Mesothelial cell of epicardium (in vitro differentiated cells): ENCODE measurements around the gene KCNJ6. TPM values are rescaled to one million over a fixed set of nuclear protein-coding genes. Genes with fewer than 3 reads are reported as not detected.

Experiments
- DNase-seq, 2 experiments: peaks; one replicate each; pipeline ENCODE4 v3.0.0; 2021; ENCODE audit warnings: low spot score in 2 of 2; ENCODE audit not compliant: unreplicated experiment in 2 of 2
- H3K27ac Mint-ChIP-seq: 2 replicates; pipeline ENCODE4 v1.8.0; 2021; ENCODE audit warnings: mixed read lengths
- H3K27me3 Mint-ChIP-seq: 2 replicates; pipeline ENCODE4 v1.8.0; 2021; ENCODE audit warnings: low read depth, mixed read lengths
- H3K36me3 Mint-ChIP-seq: 2 replicates; pipeline ENCODE4 v1.8.0; 2021; ENCODE audit warnings: mixed read lengths
- H3K4me1 Mint-ChIP-seq: 2 replicates; pipeline ENCODE4 v1.8.0; 2021; ENCODE audit warnings: mixed read lengths
- H3K4me3 Mint-ChIP-seq: 2 replicates; pipeline ENCODE4 v1.8.0; 2021; ENCODE audit warnings: mild to moderate bottlenecking, moderate library complexity, mixed read lengths
- H3K9me3 Mint-ChIP-seq: 2 replicates; pipeline ENCODE4 v1.8.0; 2021; ENCODE audit warnings: mixed read lengths
- total RNA-seq: library from RNA; stranded (reverse); gene quantifications from 3 replicates; pipeline ENCODE4 v1.2.1, GENCODE V29; 2021
- TF ChIP-seq, protein P1 (sequence below): fragments of 200-600 bp; sonication (generic); IDR thresholded peaks from one replicate; pipeline ENCODE4 v1.5.0; 2021; ENCODE audit warnings: antibody characterized with exemption; ENCODE audit not compliant: unreplicated experiment

The KCNJ6 gene
- total RNA-seq, 1 donor from 2014 or later = 0.02 TPM

GRCh38 chr21:37797403-37797802, 118.9 kb downstream of the KCNJ6 start:
- no peak overlapping the region for H3K4me3 Mint-ChIP-seq
- H3K27me3 Mint-ChIP-seq = peaks cover 14% of the 10 kb centered on the region
- H3K4me1 Mint-ChIP-seq = peaks cover 13% of the 10 kb centered on the region
- no peak for DNase-seq
- no peaks in the 10 kb centered on the region for H3K9me3 Mint-ChIP-seq
- TF ChIP-seq, protein P1, sequence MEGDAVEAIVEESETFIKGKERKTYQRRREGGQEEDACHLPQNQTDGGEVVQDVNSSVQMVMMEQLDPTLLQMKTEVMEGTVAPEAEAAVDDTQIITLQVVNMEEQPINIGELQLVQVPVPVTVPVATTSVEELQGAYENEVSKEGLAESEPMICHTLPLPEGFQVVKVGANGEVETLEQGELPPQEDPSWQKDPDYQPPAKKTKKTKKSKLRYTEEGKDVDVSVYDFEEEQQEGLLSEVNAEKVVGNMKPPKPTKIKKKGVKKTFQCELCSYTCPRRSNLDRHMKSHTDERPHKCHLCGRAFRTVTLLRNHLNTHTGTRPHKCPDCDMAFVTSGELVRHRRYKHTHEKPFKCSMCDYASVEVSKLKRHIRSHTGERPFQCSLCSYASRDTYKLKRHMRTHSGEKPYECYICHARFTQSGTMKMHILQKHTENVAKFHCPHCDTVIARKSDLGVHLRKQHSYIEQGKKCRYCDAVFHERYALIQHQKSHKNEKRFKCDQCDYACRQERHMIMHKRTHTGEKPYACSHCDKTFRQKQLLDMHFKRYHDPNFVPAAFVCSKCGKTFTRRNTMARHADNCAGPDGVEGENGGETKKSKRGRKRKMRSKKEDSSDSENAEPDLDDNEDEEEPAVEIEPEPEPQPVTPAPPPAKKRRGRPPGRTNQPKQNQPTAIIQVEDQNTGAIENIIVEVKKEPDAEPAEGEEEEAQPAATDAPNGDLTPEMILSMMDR = no peak
- H3K27ac Mint-ChIP-seq = no peak overlapping the region
- no peaks in the 10 kb centered on the region for H3K36me3 Mint-ChIP-seq

- TF ChIP-seq, protein P1 = no peak
- Mint-ChIP-seq H3K27ac (no peak overlapping the region), H3K4me1 (peaks cover 13% of the 10 kb centered on the region), H3K36me3 (no peaks in the 10 kb centered on the region), H3K27me3 (peaks cover 13% of the 10 kb centered on the region), H3K4me3 (no peak overlapping the region), H3K9me3 (no peaks in the 10 kb centered on the region)
- no peak for DNase-seq
Observed at GRCh38 chr21:37796011-37796410, 120.2 kb downstream of the KCNJ6 start.

- Mint-ChIP-seq H3K9me3 (no peaks in the 10 kb centered on the region), H3K4me1 (no peaks in the 10 kb centered on the region), H3K27ac (no peak overlapping the region), H3K27me3 (peaks cover 8% of the 10 kb centered on the region), H3K4me3 (no peak overlapping the region), H3K36me3 (no peaks in the 10 kb centered on the region)
- no peak for DNase-seq
- TF ChIP-seq, protein P1 = no peak
Observed at GRCh38 chr21:37793660-37794059, 122.6 kb downstream of the KCNJ6 start.

DNA sequence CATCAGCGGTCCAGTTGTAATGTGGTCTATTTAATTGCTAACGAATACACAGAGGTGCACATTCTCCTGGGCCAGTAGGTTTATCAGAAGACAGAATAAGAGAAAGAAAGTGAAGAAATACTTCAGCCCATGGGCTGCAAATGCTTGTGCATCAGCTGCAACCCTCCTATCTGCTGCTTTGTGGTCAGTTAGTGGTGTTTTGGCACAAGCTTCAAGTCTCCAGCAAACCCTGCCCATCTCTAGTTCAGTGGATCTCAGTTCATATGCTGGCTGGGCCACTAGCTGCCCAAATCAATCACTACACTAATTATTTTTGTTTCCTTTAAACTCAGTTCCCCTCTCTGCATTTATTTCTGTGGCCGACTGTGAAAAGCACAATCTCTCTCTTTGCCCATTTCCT, 124.2 kb downstream of the KCNJ6 start:
- Mint-ChIP-seq H3K4me1 (no peaks in the 10 kb centered on the region), H3K27me3 (peaks cover 6% of the 10 kb centered on the region), H3K36me3 (no peaks in the 10 kb centered on the region), H3K9me3 (no peaks in the 10 kb centered on the region), H3K27ac (no peak overlapping the region), H3K4me3 (no peak overlapping the region)
- no peak for DNase-seq
- TF ChIP-seq, protein P1 = no peak

- no peak for DNase-seq
- Mint-ChIP-seq H3K9me3 (no peaks in the 10 kb centered on the region), H3K36me3 (no peaks in the 10 kb centered on the region), H3K27me3 (peaks cover 6% of the 10 kb centered on the region), H3K4me3 (no peak overlapping the region), H3K4me1 (no peaks in the 10 kb centered on the region), H3K27ac (no peak overlapping the region)
- TF ChIP-seq, protein P1 = no peak
Observed at GRCh38 chr21:37790905-37791304, 125.4 kb downstream of the KCNJ6 start.

DNA sequence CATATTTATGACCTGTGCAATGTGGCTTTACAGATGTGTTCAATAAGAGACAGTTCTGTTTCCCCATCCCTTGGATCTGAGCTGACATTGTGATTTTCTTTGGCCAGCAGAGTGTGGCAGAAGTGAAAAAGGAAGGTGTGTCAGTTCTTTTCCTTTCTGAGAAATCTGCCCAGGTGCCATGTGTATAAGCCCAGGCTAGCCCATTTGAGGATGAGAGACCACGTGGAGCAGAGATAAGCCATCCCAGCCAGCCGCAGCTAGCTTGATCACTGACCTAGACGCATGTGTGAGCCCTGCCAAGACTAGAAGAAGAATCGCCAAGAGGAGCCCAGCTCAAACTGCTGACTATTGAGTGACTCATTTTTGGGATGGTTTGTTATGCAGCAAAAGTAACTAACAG, 127.8 kb downstream of the KCNJ6 start:
- TF ChIP-seq, protein P1 = no peak
- no peak for DNase-seq
- Mint-ChIP-seq H3K27me3 (peaks cover 6% of the 10 kb centered on the region), H3K27ac (no peak overlapping the region), H3K4me3 (no peak overlapping the region), H3K36me3 (no peaks in the 10 kb centered on the region), H3K9me3 (peaks cover under 1% of the 10 kb centered on the region), H3K4me1 (no peaks in the 10 kb centered on the region)
